Caco-2 (cell line): ENCODE data around the gene GRAMD2B. TPM values are rescaled to one million over a fixed set of nuclear protein-coding genes. Genes with fewer than 3 reads are reported as not detected.

Source experiments
- BruUV-seq: library from RNA; stranded (reverse); fragments of 400-500 nt; replicated peaks from 2 replicates; lab custom pipeline; 2021; lab: Mats Ljungman, UMichigan
- CTCF ChIA-PET: fragments of 300-600 bp; sonication (Branson Sonifier 250); formaldehyde crosslinking; loops from one replicate; lab custom pipeline; 2022; ENCODE audit warnings: antibody characterized with exemption; lab: Charles Lee
- POLR2A ChIA-PET: fragments of 300-600 bp; sonication (Branson Sonifier 250); formaldehyde crosslinking; loops from one replicate; lab custom pipeline; 2022; ENCODE audit warnings: antibody characterized with exemption; lab: Charles Lee
- DNase-seq, 2 experiments: peaks; one replicate each; pipeline versions ENCODE4 v3.0.0 to v3.0.0-alpha.2; 2020 to 2022
- H3K27me3 ChIP-seq: replicated peaks from 2 replicates; pipeline ENCODE4 v1.6.0; 2011; ENCODE audit warnings: low read length; ENCODE audit not compliant: control insufficient read depth, insufficient read depth
- H3K36me3 ChIP-seq: 2 replicates; pipeline ENCODE4 v1.5.1; 2011; ENCODE audit warnings: low read length; ENCODE audit not compliant: control insufficient read depth, insufficient read depth
- H3K4me1 ChIP-seq: fragments of 250-450 bp; sonication (Bioruptor Pico); 2 replicates; pipeline ENCODE4 v1.5.1; 2020; ENCODE audit warnings: mild to moderate bottlenecking
- H3K4me3 ChIP-seq: 2 replicates; pipeline ENCODE4 v1.5.1; 2011; ENCODE audit warnings: low read depth, mild to moderate bottlenecking, control low read depth, low read length
- H3K9me3 ChIP-seq: fragments of 250-450 bp; sonication (Bioruptor Pico); 2 replicates; pipeline ENCODE4 v1.5.1; 2020; ENCODE audit warnings: mild to moderate bottlenecking, moderate library complexity
- H3K27ac Mint-ChIP-seq: one replicate; pipeline ENCODE4 v1.8.0; 2022; ENCODE audit warnings: mixed read lengths; ENCODE audit not compliant: unreplicated experiment
- H3K27me3 Mint-ChIP-seq: one replicate; pipeline ENCODE4 v1.8.0; 2022; ENCODE audit warnings: mixed read lengths; ENCODE audit not compliant: insufficient read depth, unreplicated experiment
- H3K36me3 Mint-ChIP-seq: one replicate; pipeline ENCODE4 v1.8.0; 2022; ENCODE audit warnings: mild to moderate bottlenecking, mixed read lengths; ENCODE audit not compliant: insufficient read depth, unreplicated experiment
- H3K4me1 Mint-ChIP-seq: one replicate; pipeline ENCODE4 v1.8.0; 2022; ENCODE audit warnings: low read depth, mixed read lengths; ENCODE audit not compliant: unreplicated experiment
- H3K4me3 Mint-ChIP-seq: one replicate; pipeline ENCODE4 v1.8.0; 2022; ENCODE audit warnings: mild to moderate bottlenecking, moderate library complexity, mixed read lengths; ENCODE audit not compliant: unreplicated experiment
- H3K9me3 Mint-ChIP-seq: one replicate; pipeline ENCODE4 v1.8.0; 2022; ENCODE audit warnings: mixed read lengths; ENCODE audit not compliant: unreplicated experiment
- CTCF ChIP-seq, 2 experiments: fragments of 200-600 bp in 1 of 2; IDR thresholded peaks; 1 replicate in 1 of 2; 2 replicates in 1 of 2; pipeline versions ENCODE4 v1.5.1 to v1.8.0; 2011 to 2022; ENCODE audit warnings: antibody characterized with exemption in 1 of 2, control low read depth in 1 of 2, inconsistent platforms in 1 of 2, low read depth in 1 of 2, low read length in 1 of 2, mild to moderate bottlenecking in 1 of 2, moderate library complexity in 1 of 2; ENCODE audit not compliant: insufficient read depth in 1 of 2, severe bottlenecking in 1 of 2, unreplicated experiment in 1 of 2
- intact Hi-C: fragments of 100-400 bp; cut with micrococcal nuclease; formaldehyde crosslinking; loops from one replicate; pipeline ENCODE4 v1.10.0; 2022; ENCODE audit not compliant: unreplicated experiment
- total RNA-seq: library from RNA; stranded (reverse); gene quantifications from 2 replicates; pipeline ENCODE4 v1.2.3, GENCODE V29; 2022

The GRAMD2B gene
- total RNA-seq, 1 experiment from 2014 or later: 3.0 TPM

GRCh38 chr5:126435714-126436113 lies 12.5 kb downstream of the GRAMD2B start:
- no peaks in the 10 kb centered on the region for H3K9me3 Mint-ChIP-seq
- Histone ChIP-seq H3K36me3 (no peaks in the 10 kb centered on the region), H3K4me3 (no peak overlapping the region), H3K4me1 (no peaks in the 10 kb centered on the region), H3K27me3 (no peaks in the 10 kb centered on the region), H3K9me3 (no peaks in the 10 kb centered on the region)
- no peak overlapping the region for H3K4me3 Mint-ChIP-seq
- CTCF ChIA-PET: no interaction called here
- intact Hi-C loops: no loop called here
- H3K27ac Mint-ChIP-seq: no peak overlapping the region
- POLR2A ChIA-PET: no interaction called here
- BruUV-seq: no TSS peak
- no peaks in the 10 kb centered on the region for H3K27me3 Mint-ChIP-seq
- H3K36me3 Mint-ChIP-seq: no peaks in the 10 kb centered on the region
- DNase-seq: no peak
- TF ChIP-seq CTCF (IDR thresholded peaks at IDR 0.05; ENCODE audit: insufficient read depth in 1 of 2, low read depth in 1 of 2, low read length in 1 of 2, severe bottlenecking in 1 of 2, unreplicated experiment in 1 of 2): no peak
- no peaks in the 10 kb centered on the region for H3K4me1 Mint-ChIP-seq

DNA sequence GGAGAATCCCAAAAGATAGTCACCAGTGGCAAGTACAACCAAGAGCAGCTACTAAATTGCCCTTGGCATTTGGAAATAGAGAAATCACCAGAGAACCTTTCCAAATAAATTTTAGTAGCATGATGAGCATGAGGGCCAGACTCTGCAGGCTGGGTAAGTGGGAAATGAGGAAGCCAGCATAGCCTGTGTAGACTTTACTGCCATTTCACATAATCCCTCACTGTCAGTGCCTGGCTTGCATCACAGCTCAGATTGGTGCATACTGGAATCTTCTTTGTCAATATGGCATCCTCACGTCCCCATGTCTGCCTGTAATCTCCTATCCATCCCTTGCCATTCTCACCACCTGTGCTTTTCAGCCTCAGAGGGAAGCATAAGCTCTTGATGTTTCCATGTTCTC lies 14.5 kb downstream of the GRAMD2B start:
- Histone ChIP-seq H3K27me3 (no peaks in the 10 kb centered on the region), H3K4me1 (no peaks in the 10 kb centered on the region), H3K4me3 (no peak overlapping the region), H3K9me3 (no peaks in the 10 kb centered on the region), H3K36me3 (no peaks in the 10 kb centered on the region)
- CTCF ChIA-PET: no interaction called here
- POLR2A ChIA-PET: no interaction called here
- Mint-ChIP-seq H3K36me3 (no peaks in the 10 kb centered on the region), H3K27me3 (no peaks in the 10 kb centered on the region), H3K4me3 (no peak overlapping the region), H3K9me3 (no peaks in the 10 kb centered on the region), H3K27ac (no peak overlapping the region), H3K4me1 (no peaks in the 10 kb centered on the region)
- no TSS peak for BruUV-seq
- TF ChIP-seq CTCF (IDR thresholded peaks at IDR 0.05; ENCODE audit: insufficient read depth in 1 of 2, low read depth in 1 of 2, low read length in 1 of 2, severe bottlenecking in 1 of 2, unreplicated experiment in 1 of 2): no peak
- no peak for DNase-seq
- intact Hi-C loops: no loop called here

GRCh38 chr5:126438267-126438666 lies 15.1 kb downstream of the GRAMD2B start:
- intact Hi-C loops: no loop called here
- H3K9me3 ChIP-seq: no peaks in the 10 kb centered on the region
- TF ChIP-seq CTCF (IDR thresholded peaks at IDR 0.05; ENCODE audit: insufficient read depth in 1 of 2, low read depth in 1 of 2, low read length in 1 of 2, severe bottlenecking in 1 of 2, unreplicated experiment in 1 of 2): no peak
- no peaks in the 10 kb centered on the region for H3K27me3 ChIP-seq
- H3K4me1 ChIP-seq: no peaks in the 10 kb centered on the region
- Mint-ChIP-seq H3K27ac (no peak overlapping the region), H3K4me1 (no peaks in the 10 kb centered on the region), H3K36me3 (no peaks in the 10 kb centered on the region), H3K4me3 (no peak overlapping the region), H3K9me3 (no peaks in the 10 kb centered on the region), H3K27me3 (no peaks in the 10 kb centered on the region)
- POLR2A ChIA-PET: no interaction called here
- no peak overlapping the region for H3K4me3 ChIP-seq
- CTCF ChIA-PET: no interaction called here
- no TSS peak for BruUV-seq
- no peaks in the 10 kb centered on the region for H3K36me3 ChIP-seq
- DNase-seq: no peak
